ENCODE measurements around the gene CFAP52.

DNA sequence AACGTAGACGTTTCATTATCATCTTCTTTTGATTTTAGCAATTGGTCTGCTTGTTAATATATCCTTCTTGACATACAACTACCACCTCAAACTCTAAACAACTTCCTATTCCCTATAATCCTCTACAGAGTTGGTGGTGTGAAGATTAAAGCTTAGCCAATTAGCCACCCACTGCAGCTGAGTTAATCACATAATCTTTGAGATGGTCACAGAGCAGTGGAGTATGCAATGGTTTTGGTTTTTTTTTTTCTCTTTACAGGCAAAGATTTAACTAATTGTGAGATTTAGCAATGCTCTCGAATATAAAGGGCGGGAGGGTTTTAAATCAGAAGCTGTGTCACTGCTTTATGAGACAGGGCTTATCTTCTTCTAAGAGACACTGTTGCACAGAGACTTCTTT, 37.8 kb upstream of the CFAP52 start:
- TF ChIP-seq, protein P1, sequence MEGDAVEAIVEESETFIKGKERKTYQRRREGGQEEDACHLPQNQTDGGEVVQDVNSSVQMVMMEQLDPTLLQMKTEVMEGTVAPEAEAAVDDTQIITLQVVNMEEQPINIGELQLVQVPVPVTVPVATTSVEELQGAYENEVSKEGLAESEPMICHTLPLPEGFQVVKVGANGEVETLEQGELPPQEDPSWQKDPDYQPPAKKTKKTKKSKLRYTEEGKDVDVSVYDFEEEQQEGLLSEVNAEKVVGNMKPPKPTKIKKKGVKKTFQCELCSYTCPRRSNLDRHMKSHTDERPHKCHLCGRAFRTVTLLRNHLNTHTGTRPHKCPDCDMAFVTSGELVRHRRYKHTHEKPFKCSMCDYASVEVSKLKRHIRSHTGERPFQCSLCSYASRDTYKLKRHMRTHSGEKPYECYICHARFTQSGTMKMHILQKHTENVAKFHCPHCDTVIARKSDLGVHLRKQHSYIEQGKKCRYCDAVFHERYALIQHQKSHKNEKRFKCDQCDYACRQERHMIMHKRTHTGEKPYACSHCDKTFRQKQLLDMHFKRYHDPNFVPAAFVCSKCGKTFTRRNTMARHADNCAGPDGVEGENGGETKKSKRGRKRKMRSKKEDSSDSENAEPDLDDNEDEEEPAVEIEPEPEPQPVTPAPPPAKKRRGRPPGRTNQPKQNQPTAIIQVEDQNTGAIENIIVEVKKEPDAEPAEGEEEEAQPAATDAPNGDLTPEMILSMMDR (IDR thresholded peaks at IDR 0.05) = no peak
- TF ChIP-seq POLR2A (IDR thresholded peaks at IDR 0.05) = no peak
